K562 (cell line): ENCODE data around the gene ZKSCAN3. TPM values are rescaled to one million over a fixed set of nuclear protein-coding genes. Genes with fewer than 3 reads are reported as not detected.

Experiments used
- ATAC-seq: fragments of 200-7000 bp; cut with Tn5 transposase; 3 replicates; pipeline ENCODE4 v1.9.1; 2020; ENCODE audit warnings: moderate library complexity
- BruUV-seq: library from RNA; stranded (reverse); fragments of 400-500 nt; replicated peaks from 2 replicates; lab custom pipeline; 2021; lab: Mats Ljungman, UMichigan
- CTCF ChIA-PET: fragments of 300-600 bp; formaldehyde crosslinking; extraction: SDS; loops from one replicate; lab custom pipeline; 2021; ENCODE audit warnings: low intra/inter-chr PET ratio; lab: Yijun Ruan, JAX
- POLR2A ChIA-PET: fragments of 300-600, 350-650 bp; sonication (Branson Sonifier 250); formaldehyde crosslinking; extraction: SDS; loops from one replicate; lab custom pipeline; 2021; ENCODE audit warnings: antibody characterized with exemption, inconsistent platforms; lab: Yijun Ruan, JAX
- DNase-seq, 4 experiments: peaks; one replicate each; pipeline versions ENCODE4 v3.0.0 to v3.0.0-alpha.2; 2011 to 2018; ENCODE audit warnings: low spot score in 3 of 4, mixed read lengths in 3 of 4; ENCODE audit errors: extremely low read depth in 1 of 4
- FAIRE-seq: peaks from 2 replicates; lab custom pipeline; 2011; peaks lifted over from hg19 to GRCh38; lab: Jason Lieb, UNC
- H2AFZ ChIP-seq: 2 replicates; pipeline ENCODE4 v1.6.0; 2011; ENCODE audit warnings: low read depth, low read length, control low read depth, inconsistent platforms
- H3K27ac ChIP-seq: fragments of 200-600 bp; 3 replicates; pipeline ENCODE4 v1.8.0; 2011; ENCODE audit warnings: low read depth, mild to moderate bottlenecking, control low read depth, inconsistent platforms, low read length, moderate library complexity, mixed read lengths; ENCODE audit errors: extremely low read depth
- H3K27me3 ChIP-seq, 2 experiments: fragments of 300-600 bp in 1 of 2; 2 replicates in 1 of 2; 3 replicates in 1 of 2; pipeline versions ENCODE4 v1.6.0 to v1.8.0; 2011; ENCODE audit warnings: inconsistent platforms in 2 of 2, low read length in 2 of 2, mild to moderate bottlenecking in 1 of 2, mixed read lengths in 1 of 2, moderate library complexity in 1 of 2; ENCODE audit not compliant: control insufficient read depth in 2 of 2, insufficient read depth in 2 of 2
- H3K36me3 ChIP-seq: fragments of 300-600 bp; 3 replicates; pipeline ENCODE4 v1.8.0; 2011; ENCODE audit warnings: mild to moderate bottlenecking, low read length, inconsistent platforms; ENCODE audit not compliant: control insufficient read depth, insufficient read depth
- H3K4me1 ChIP-seq, 2 experiments: fragments of 200-600 bp in 1 of 2; replicated peaks in 1 of 2; 2 replicates in 1 of 2; 3 replicates in 1 of 2; pipeline versions ENCODE4 v1.5.1 to v1.8.0; 2011; ENCODE audit warnings: inconsistent platforms in 2 of 2, low read length in 2 of 2, mild to moderate bottlenecking in 1 of 2, mixed read lengths in 1 of 2, moderate library complexity in 1 of 2; ENCODE audit not compliant: control insufficient read depth in 2 of 2, insufficient read depth in 2 of 2
- H3K4me2 ChIP-seq: 2 replicates; pipeline ENCODE4 v1.6.1; 2011; ENCODE audit warnings: low read length, control low read depth, inconsistent platforms, mixed read lengths; ENCODE audit not compliant: insufficient read depth
- H3K4me3 ChIP-seq: fragments of 200-600 bp; sonication (generic), shearing (Covaris generic); 2 replicates; pipeline ENCODE4 v1.5.1; 2016; ENCODE audit warnings: control low read depth, inconsistent platforms
- H3K79me2 ChIP-seq: fragments of 200-600 bp; 3 replicates; pipeline ENCODE4 v1.8.0; 2011; ENCODE audit warnings: low read length, inconsistent platforms; ENCODE audit not compliant: control insufficient read depth, insufficient read depth
- H3K9ac ChIP-seq, 2 experiments: 2 replicates each; pipeline versions ENCODE4 v1.6.0 to v1.6.1; 2011; ENCODE audit warnings: low read depth in 2 of 2, low read length in 2 of 2, control low read depth in 1 of 2, inconsistent platforms in 1 of 2, mild to moderate bottlenecking in 1 of 2, mixed read lengths in 1 of 2; ENCODE audit not compliant: insufficient read depth in 1 of 2
- H3K9me1 ChIP-seq: one replicate; pipeline ENCODE4 v1.6.0; 2011; ENCODE audit warnings: inconsistent platforms, mild to moderate bottlenecking, low read length, moderate library complexity; ENCODE audit not compliant: control insufficient read depth, insufficient read depth
- H3K9me3 ChIP-seq: replicated peaks from 2 replicates; pipeline ENCODE4 v1.5.1; 2011; ENCODE audit warnings: low read depth, low read length, inconsistent platforms; ENCODE audit not compliant: control insufficient read depth, insufficient read depth
- H4K20me1 ChIP-seq: replicated peaks from 2 replicates; pipeline ENCODE4 v1.6.1; 2011; ENCODE audit warnings: low read length, inconsistent platforms, mixed read lengths; ENCODE audit not compliant: control insufficient read depth, insufficient read depth
- ATF3 ChIP-seq, 2 experiments: fragments of 450-650 bp in 1 of 2; sonication (generic) in 1 of 2; formaldehyde crosslinking in 1 of 2; IDR thresholded peaks in 1 of 2; conservative IDR thresholded peaks in 1 of 2; 2 replicates each; pipeline versions ENCODE4 v1.6.1 to v1.8.1; 2016 to 2023; ENCODE audit warnings: mild to moderate bottlenecking in 2 of 2, moderate library complexity in 2 of 2, inconsistent platforms in 1 of 2, missing genetic modification reagents in 1 of 2
- CXXC5 ChIP-seq: fragments of 250-450 bp; sonication (Bioruptor Pico); IDR thresholded peaks from 2 replicates; pipeline ENCODE4 v1.8.0; 2022; ENCODE audit warnings: inconsistent platforms, mild to moderate bottlenecking, moderate library complexity
- E2F6 ChIP-seq, 2 experiments: IDR thresholded peaks; 2 replicates each; pipeline ENCODE4 v1.6.1; 2011; ENCODE audit warnings: borderline replicate concordance in 1 of 2, control low read depth in 1 of 2, low read depth in 1 of 2, low read length in 1 of 2, mild to moderate bottlenecking in 1 of 2, mixed read lengths in 1 of 2, moderate library complexity in 1 of 2; ENCODE audit not compliant: insufficient read depth in 1 of 2, insufficient read length in 1 of 2, poor library complexity in 1 of 2, severe bottlenecking in 1 of 2; ENCODE audit errors: extremely low read depth in 1 of 2
- FOS ChIP-seq: IDR thresholded peaks from 3 replicates; pipeline ENCODE4 v1.6.1; 2011; ENCODE audit not compliant: insufficient read length; ENCODE audit errors: extremely low read depth
- GTF2E2 ChIP-seq: fragments of 200-800 bp; sonication (Bioruptor generic); IDR thresholded peaks from 2 replicates; pipeline ENCODE4 v1.6.1; 2016; ENCODE audit warnings: missing genetic modification characterization, missing compliant biosample characterization
- HMGXB4 ChIP-seq: sonication (generic); formaldehyde crosslinking; IDR thresholded peaks from 2 replicates; pipeline ENCODE4 v1.8.1; 2023; ENCODE audit warnings: mild to moderate bottlenecking, missing genetic modification reagents
- HNRNPL ChIP-seq: fragments of 200-400 bp; formaldehyde crosslinking; IDR thresholded peaks from 2 replicates; pipeline ENCODE4 v1.6.1; 2017; ENCODE audit warnings: low read depth, mild to moderate bottlenecking, low read length
- MCM2 ChIP-seq: fragments of 450-650 bp; IDR thresholded peaks from 2 replicates; pipeline ENCODE4 v1.6.1; 2017; ENCODE audit warnings: low read depth, mild to moderate bottlenecking
- NCOR1 ChIP-seq: fragments of 450-650 bp; IDR thresholded peaks from 2 replicates; pipeline ENCODE4 v1.6.1; 2016; ENCODE audit warnings: mild to moderate bottlenecking, moderate library complexity
- POLR2AphosphoS5 ChIP-seq: IDR thresholded peaks from 2 replicates; pipeline ENCODE4 v1.6.1; 2011; ENCODE audit warnings: mild to moderate bottlenecking, low read depth, low read length, moderate library complexity; ENCODE audit not compliant: control insufficient read depth, insufficient read depth
- STAG1 ChIP-seq: sonication (generic); formaldehyde crosslinking; IDR thresholded peaks from 2 replicates; pipeline ENCODE4 v1.5.0; 2020; ENCODE audit warnings: missing genetic modification reagents, borderline replicate concordance
- THRA ChIP-seq: fragments of 450-650 bp; IDR thresholded peaks from 2 replicates; pipeline ENCODE4 v1.6.1; 2017; ENCODE audit warnings: mild to moderate bottlenecking, moderate library complexity
- WGBS: fragments of 100-300 bp; shearing (Covaris generic); methylation state at CpG from one replicate; pipeline ENCODE4 v1.1.6; 2016; ENCODE audit warnings: low coverage, mixed read lengths; ENCODE audit not compliant: insufficient coverage; ENCODE audit errors: missing lambda C conversion rate; 5-methylcytosine and 5-hydroxymethylcytosine counted together
- in situ Hi-C: fragments of 300-500 bp; cut with MboI; formaldehyde crosslinking; loops from 4 replicates; pipeline ENCODE4 v1.15.0; 2018; ENCODE audit warnings: inconsistent platforms, mixed read lengths
- intact Hi-C: fragments of 100-400 bp; cut with micrococcal nuclease; formaldehyde crosslinking; loops from 2 replicates; pipeline ENCODE4 v1.14.2; 2022
- polyA plus RNA-seq, 8 experiments: library from polyadenylated mRNA; depleted of rRNA in 4 of 8; stranded (reverse) in 5 of 8; unstranded in 3 of 8; fragments of >200 nt; fragmentation: Nextera tagmentation in 2 of 8; fragmentation: Illumina TruSeq in 1 of 8; extraction: Ambion mirVana in 2 of 8; extraction: Trizol in 1 of 8; gene quantifications; 2 replicates each; pipeline versions ENCODE4 v1.2.1 to v1.2.3, GENCODE V29; 2011 to 2014; ENCODE audit warnings: inconsistent platforms in 1 of 8, missing spikeins in 1 of 8
- total RNA-seq, 7 experiments: library from RNA; depleted of rRNA in 6 of 7; stranded (reverse); fragments of >200 nt in 6 of 7; fragmentation: Illumina TruSeq in 2 of 7; extraction: Trizol in 2 of 7; gene quantifications; 2 replicates each; pipeline versions ENCODE4 v1.2.1 to v1.2.3, GENCODE V29; 2011 to 2021; ENCODE audit warnings: low replicate concordance in 1 of 7

Gene ZKSCAN3
- total and polyA plus RNA-seq, 9 of the 15 experiments (the other 6 are each of a cell fraction or from before 2014, with no cell fraction given): 3.0 to 12.4 (median 10.2) TPM

- intact Hi-C loops: loop anchor here (5.0 to 10.0 kb wide), 3 partner anchors 325 to 522 kb away; a partner anchor contains a TSS
- no peaks in the 10 kb centered on the region for H4K20me1 ChIP-seq
- POLR2A ChIA-PET: interaction anchor here (0.6 to 5.3 kb wide), 4 partner anchors 20 to 461 kb away, joined by 3 to 80 read pairs (median 5); partner anchors contain the start of gene ZSCAN31
- no peak overlapping the region for H3K4me3 ChIP-seq
- DNase-seq (peak in 1 of 4 experiments; percentile 66), FAIRE-seq (no peak), ATAC-seq (no peak)
- no peaks in the 10 kb centered on the region for H3K9me1 ChIP-seq
- peaks cover 41 to 44% of the 10 kb centered on the region in 2 experiments for H3K4me1 ChIP-seq
- CTCF ChIA-PET: interaction anchor here (1.0 kb wide), 1 partner anchor 145 kb away, joined by 3 read pairs; no protein-coding TSS in a partner anchor
- peak overlapping the region; percentile 43 for H2AFZ ChIP-seq
- in situ Hi-C loops: loop anchor here (5.0 kb wide), 1 partner anchor 220 kb away; no protein-coding TSS in a partner anchor
- H3K27ac ChIP-seq: peak overlapping the region; percentile 76
- 58% methylated on average over 6 of the region's 6 CpGs for WGBS
- H3K9ac ChIP-seq: peak overlapping the region; percentile 10 to 68; a peak in 2 of 4 replicates
- H3K9me3 ChIP-seq: no peaks in the 10 kb centered on the region; the same call in 1 of the 2 replicates
- BruUV-seq: no TSS peak
- no peaks in the 10 kb centered on the region; a peak in 1 of 5 replicates for H3K27me3 ChIP-seq
- H3K4me2 ChIP-seq: peak overlapping the region; percentile 95
- H3K79me2 ChIP-seq: peaks cover 58% of the 10 kb centered on the region
- H3K36me3 ChIP-seq: peaks cover 34% of the 10 kb centered on the region
- TF ChIP-seq CXXC5 (CRISPR knock-in tag) (peak; percentile 64; the same call in 1 of the 2 replicates), HMGXB4 (CRISPR knock-in tag) (no peak), E2F6 (IDR thresholded peaks at IDR 0.05; ENCODE audit: borderline replicate concordance in 1 of 2, extremely low read depth in 1 of 2, insufficient read depth in 1 of 2, insufficient read length in 1 of 2, low read depth in 1 of 2, low read length in 1 of 2, poor library complexity in 1 of 2, severe bottlenecking in 1 of 2) (no peak), THRA (no peak), HNRNPL (no peak), MCM2 (no peak), NCOR1 (no peak), GTF2E2 (tag) (no peak), FOS (no peak), STAG1 (CRISPR knock-in tag) (no peak), ATF3 (IDR thresholded peaks at IDR 0.05) (peak; percentile 44), ATF3 (CRISPR knock-in tag; conservative IDR thresholded peaks at IDR 0.05) (no peak), POLR2AphosphoS5 (no peak)
Measured at GRCh38 chr6:28357036-28357435, 7.3 kb downstream of the ZKSCAN3 start.
